Middle frontal gyrus (tissue), 1 donor: Measurements from ENCODE around the gene PFDN1.

Experiments
- DNase-seq: peaks from one replicate; pipeline ENCODE4 v3.0.0-alpha.2; 2015; ENCODE audit warnings: low spot score; ENCODE audit errors: extremely low spot score

Gene PFDN1

DNA sequence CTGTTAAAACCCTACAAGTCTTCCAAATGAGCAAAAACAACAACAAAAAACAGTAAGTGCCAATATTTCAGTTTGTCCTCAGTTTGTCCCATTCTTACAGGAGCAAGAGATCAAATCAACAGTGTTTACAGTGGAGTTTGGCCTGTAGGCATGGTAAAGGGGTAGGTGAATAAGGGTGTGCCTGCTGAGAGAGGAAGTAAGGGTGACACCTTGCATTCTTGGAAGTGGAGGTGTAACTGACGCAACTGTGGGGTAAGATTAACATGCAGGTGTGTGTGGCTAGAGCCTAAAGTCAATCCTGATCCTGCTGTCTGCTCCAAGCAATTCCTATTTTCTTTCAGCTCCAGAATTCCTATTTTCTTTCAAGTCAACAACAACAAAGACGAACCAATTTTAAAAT lies 43.4 kb downstream of the PFDN1 start:
- no peak for DNase-seq

DNA sequence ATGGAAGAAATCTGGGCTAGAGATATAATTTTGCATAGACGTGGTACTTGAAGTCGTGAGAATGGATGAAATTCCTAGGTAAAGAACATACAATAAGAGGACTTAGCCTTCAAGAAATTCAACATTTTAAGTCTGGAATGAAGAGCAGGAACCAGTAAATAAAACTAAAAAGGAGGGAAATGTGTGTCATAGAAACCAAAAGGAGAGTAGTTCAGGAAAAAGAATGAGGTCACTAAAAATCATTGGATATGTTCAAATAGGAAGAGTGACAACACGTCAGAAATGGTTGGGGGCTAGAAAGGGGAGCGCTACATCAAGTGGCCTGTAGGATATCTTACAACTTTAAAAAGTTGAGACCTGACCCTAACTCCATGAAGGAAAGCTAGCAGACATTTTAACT lies 44.0 kb downstream of the PFDN1 start:
- no peak for DNase-seq

DNA sequence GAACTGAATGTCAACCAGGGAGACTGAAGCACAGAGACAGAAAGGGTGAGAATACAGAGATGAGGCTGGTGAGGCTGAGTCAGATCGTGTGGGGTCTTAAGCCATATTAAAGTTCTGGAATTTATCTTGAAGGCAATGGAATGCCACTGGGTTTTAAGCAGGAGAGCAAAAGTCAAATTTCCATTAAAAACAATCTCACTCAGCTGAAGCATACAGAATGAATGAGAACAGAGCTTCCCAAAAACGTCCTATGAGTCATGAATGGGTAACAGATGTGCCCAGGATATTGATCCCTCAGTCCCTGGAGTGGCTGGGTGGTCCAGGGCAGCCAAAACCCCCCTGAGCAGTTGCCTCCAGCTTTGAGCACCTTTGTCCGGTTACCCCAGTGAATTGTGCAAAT lies 44.9 kb downstream of the PFDN1 start:
- DNase-seq: no peak

DNA sequence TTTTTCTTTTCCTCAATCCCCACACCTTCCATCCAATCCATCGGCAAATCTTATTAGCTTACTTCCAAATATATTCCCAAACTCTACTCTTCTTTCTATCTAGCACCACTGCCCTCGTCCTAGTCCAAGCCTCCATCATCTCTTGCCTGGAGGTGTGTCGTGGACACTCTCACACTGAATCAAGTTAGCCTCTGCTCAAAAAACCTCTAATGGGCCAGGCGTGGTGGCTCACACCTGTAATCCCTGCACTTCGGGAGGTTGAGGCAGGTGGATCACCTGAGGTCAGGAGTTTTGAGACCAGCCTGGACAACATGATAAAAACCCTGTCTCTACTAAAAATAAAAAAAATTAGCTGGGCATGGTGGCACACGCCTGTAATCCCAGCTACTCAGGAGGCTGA lies 46.2 kb downstream of the PFDN1 start:
- DNase-seq: no peak

DNA sequence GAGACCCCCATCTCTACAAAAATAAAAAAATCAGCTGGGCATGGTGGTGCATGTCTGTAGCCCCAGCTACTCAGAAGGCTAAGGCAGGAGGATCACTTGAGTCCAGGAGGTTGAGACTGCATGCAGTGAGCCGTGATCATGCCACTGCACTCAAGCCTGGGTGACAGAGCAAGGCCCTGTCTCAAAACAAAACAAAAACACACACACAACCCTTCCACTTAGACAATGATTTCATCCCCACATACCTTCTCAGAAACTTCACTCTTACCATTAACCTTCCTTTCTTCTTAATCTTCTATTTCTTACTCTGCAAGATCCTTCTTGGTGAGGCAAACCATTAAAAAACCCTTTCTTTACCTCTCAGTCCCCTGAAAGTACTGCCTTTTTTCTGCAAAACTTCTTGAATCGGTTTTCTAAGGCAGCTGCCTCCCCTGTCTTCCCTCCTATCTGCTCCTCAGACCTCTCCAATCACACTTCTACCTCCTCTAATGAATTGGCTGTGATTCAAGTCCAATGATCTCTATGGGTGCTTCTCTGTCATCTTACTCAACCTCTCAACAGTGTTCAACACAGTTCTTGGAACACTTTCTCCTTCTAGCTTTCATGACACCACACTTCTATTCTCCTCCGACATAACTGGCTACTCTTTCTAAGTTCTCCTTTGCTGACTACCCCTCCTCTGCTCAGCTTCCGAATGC lies 47.3 kb downstream of the PFDN1 start:
- no peak for DNase-seq

DNA sequence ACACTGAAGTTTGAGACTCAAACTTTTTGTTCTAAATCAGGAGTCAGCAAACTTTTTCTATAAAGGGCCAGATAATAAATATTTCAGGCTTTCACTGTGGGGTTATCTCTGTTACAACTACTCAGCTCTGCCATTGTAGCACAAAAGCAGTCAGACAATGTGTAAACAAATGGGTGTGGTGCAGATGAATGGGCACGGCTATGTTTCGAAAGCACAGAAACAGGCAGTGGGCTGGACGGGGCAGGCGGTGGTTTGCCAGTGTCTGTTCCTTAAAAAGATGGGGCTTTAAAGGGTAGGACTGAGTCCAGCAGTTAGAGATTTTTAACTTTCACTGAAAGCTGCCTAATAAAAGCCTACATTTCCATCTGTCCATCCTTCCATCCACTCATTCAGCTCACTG lies 48.9 kb downstream of the PFDN1 start:
- no peak for DNase-seq

DNA sequence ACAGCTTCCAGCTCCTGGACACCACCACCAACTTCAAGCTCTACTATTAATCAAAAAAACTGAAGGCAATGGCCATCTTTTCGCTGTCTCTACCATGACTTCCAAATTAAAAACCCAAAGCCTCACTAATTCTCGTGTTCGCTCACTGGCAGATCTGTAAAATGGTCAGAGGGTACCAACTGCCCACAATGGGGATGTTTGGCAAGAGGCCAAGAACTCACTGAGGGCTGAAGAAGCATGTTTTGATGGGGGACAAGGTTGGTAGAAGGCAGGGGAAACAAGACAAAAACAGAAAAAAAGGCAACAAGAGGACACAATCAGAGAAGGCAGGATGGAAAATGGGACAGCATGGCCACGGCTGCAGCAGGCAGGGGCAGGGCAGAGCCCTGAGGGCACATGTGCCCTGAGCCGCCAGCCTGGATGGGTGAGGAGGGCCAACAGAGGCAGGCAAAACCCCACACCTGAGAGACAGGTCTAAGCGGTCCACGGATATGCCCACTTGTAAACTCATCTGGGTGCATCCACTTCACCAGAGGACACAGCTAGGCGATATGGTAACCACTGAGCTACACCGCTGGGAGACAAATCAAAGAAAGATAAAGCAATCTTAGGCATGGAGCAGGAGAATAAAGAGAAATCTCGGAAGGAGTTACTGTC lies 50.3 kb downstream of the PFDN1 start:
- no peak for DNase-seq

DNA sequence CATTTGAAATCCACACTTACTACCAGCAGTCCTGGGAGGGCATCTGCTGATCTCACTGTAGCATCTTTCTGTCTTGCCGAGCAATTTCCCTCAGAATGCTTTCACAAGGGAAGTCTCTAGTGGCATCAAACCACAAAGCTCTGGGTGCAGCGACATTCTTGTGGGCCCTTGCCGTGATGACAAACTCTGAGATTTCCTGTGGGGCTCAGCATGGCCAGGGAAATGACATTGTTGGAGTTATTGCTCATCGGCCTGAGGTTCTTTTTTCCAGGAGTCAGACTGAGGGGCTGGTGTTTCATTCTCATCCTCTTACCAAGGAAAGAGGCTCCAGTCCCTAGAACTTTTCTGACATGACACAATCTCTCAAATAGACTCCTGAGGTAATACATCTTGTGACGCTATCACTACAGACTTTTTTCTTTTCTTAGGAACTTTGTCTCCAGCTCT lies 51.4 kb downstream of the PFDN1 start:
- no peak for DNase-seq

DNA sequence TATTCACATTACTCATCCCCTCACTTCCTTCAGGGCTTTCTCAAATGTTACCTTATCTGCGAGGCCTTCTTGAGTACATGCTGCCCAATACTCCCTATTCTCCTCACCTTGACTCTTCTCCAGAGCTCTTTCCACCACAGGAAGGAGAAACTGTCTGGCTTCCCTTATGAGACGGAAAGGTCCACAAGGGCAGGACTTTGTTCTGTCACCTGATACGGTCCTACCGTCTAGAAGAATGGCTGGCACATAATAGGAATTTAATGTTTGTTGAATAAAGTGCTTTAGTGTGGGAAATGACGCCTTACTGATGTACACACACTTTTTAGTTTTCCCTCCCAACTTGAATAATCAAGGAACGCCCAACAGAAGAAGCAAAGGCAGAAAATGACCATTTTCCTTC lies 52.5 kb downstream of the PFDN1 start:
- DNase-seq: no peak

DNA sequence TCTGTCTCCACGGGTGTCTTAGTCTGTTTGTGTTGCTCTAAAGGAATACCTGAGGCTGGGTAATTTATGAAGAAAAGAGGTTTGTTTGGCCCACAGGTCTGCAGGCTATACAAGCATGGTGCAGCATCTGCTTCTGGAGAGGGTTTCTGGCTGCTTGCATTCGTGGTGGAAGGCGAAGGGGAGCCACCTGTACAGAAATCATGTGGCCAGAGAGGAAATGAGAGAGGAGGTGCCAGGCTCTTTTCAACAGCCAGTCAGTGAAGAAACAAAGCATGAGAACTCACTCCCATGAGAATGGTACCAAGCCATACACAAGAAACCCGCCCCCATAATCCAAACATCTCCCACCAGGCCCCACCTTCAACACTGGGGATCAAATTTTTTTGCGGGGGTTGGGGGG lies 53.4 kb downstream of the PFDN1 start:
- no peak for DNase-seq

DNA sequence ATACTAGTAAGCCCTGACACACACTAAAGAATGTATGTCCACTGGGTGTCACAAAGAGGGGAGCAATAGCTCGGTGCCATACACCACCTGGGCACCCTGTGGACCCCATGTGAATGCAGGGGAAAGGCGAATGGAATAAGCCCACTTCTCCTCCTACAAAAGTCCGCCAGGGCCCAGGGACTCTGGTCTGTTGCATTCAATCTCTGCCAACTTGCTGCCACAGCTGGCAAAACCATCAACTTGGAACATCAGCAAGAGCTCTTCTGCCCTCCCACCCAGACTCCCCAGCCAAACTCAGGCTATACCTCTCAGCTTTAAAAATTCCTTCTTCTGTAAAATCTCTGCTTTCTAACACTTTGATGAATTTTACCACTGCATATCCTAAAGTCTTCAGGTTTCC lies 54.5 kb downstream of the PFDN1 start:
- DNase-seq: no peak

DNA sequence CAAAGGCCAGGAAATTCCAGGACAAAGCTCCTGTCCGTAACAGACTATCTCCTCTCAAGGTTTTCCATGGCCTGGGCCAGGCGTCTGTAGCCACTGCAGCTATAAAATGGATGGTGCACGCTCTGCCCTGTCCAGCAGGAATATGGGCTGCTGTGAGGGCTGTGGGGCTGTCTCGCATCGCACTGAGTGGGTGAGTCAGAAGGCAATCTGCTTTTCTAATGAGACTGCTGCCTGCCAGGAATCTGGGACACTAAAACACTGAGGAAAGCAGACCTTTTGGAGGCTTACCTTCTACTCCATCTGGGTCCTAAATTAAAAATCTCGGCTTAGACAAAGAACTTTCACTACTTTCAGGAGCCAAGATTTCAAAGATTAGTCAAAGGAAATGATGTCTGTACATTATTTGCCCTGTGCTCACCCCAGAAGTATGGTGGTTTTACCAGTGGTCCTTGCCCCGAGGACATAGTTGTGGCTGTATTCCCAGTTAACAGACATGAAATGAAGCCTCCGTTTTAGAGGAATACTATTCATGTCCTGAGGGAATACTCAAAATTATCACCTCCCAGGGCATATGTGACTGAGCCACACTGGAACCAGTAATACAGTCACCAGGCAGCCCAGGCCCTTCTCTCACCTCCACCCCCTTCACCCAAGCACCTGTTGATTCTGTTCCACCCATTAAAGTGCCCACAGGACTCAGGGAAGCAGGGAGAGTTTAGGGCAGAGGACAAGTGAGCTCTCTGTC lies 56.4 kb downstream of the PFDN1 start:
- peak; percentile 25 for DNase-seq

DNA sequence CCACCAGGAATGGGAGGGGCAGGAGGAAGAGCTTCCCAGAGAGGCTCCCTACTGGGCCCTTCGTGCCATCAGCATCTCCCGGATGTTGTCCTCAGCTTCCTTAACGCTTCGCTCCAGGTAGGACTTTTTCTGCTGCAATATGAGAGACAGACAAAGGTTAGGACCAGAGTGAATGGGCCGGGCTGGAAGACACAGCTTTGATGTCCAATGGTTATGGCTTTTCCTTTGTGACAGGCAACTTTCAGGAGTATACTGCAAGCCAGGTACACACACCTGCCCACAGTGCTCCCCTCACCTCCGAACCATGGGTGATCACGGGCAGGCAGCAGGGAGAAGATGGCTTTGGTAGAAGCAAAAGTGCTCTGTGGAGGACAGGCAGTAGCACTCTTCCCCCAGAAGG lies 57.0 kb downstream of the PFDN1 start:
- no peak for DNase-seq

DNA sequence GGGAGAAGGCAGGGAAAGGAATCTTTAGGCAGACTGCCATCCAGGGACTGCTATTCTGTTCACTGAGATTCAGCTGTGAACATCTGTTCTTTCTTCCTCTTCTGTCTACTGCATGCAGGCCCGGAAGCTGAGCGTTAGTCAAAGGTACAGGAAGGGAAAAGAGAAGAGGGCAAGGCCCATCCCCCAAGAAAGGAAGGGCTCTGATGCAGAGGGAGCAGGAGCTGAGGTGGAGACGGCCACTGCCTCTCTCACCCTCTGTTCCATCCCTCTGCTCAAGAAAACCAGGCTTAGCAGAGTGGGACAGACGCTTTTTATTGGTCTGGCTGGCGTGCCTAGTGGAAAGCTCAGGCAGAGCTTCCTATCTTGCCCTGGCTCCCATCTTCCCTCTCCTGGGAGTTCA lies 57.6 kb downstream of the PFDN1 start:
- no peak for DNase-seq

DNA sequence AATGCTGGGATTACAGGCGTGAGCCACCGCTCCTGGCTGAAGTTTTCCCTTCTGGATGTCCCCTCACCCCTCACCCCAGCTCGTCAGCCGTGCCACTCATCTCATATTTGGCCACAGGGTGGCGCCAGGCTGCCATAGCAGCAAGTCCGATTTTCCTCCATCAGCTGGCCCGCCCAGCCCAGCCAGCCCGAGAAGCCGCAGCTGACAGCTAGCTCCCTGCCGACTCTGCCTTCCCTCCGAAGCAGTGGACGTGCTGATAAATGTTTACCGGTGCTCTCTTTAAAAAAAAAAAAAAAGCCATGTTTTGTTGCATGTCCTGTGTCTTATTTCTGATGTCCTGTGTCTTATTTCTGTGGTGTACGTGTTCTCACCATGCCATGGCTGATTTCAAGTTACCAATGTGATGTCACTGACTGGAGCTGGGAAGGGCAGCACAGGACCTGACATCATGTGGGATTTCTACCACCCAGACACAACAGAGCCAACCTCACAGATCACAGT lies 58.3 kb downstream of the PFDN1 start:
- peak; percentile 86 for DNase-seq

DNA sequence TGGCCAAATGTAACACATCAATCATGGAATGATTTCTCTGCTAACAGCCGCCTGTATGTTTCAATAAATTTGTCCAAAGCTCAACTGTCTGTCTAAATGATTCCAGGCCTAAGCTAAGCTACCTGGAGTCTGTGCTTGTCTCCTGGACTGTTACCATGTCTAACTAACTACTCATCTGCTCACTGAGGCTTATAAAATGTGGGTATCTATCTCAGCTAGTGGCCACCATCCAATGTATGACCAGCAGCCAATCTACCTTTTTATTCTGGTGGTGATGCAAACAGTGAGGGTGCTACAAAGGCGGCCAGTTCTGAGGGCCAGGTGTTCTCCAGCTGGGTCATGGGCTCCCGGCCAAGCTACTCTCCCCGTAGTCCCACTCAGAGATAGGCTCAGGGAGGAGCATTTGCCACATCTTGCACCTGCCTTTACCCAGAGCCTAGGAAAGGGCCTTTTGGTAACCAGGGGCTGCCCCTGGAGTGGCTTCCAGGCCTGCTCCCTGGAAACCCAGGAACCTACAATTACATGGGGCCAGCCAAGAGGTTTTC lies 59.1 kb downstream of the PFDN1 start:
- no peak for DNase-seq

DNA sequence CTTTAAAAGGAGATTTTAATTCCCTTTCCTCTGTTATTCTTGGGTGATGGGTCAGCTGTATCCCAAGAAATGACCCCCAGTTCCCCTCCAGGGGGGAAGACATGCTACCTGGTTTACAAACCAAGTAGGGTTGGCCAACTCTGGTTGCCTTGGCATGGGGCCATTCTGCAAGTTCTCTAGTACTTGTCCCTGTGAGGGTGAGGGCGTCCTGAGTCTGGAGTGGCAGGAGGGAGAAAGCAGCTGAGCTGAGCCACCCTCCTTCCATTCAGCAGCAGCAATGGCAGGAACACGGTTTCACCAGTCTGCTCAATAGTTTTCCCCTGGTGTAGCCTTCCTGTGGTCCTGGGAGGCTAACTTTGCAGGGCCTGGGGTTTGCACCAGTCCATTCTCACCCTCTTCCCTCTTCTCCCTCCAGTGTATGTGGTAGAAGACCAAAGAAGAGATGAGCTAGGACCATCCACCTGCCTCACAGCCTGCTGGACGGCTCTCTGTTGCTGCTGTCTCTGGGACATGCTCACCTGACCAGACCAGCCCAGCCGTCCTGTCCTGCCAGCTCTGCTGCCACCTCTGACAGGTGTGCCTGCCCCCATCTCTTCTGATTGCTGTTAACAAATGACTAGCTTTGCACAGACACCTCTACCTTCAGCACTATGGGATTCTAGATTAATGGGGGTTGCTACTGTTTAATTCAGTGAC lies 59.9 kb downstream of the PFDN1 start:
- DNase-seq: no peak

DNA sequence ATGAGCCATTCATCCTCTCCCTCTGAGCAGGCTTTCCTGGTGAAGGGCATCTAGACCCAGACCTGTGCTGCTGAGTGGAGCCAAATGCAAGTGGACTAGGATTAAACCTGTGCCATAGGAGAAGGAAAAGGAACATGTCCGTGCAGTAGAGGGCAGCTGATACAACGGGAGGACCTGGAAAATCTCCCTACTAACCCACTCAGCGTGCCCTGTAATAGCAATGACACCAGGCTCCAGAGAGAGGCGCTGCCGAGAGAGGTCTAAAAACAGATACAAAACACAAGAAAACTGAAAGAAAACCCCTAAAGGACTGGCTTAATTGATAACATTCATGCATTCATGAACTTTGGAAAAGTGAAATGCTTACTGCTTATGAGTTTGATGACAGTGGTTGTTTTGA lies 60.8 kb downstream of the PFDN1 start:
- DNase-seq: no peak

DNA sequence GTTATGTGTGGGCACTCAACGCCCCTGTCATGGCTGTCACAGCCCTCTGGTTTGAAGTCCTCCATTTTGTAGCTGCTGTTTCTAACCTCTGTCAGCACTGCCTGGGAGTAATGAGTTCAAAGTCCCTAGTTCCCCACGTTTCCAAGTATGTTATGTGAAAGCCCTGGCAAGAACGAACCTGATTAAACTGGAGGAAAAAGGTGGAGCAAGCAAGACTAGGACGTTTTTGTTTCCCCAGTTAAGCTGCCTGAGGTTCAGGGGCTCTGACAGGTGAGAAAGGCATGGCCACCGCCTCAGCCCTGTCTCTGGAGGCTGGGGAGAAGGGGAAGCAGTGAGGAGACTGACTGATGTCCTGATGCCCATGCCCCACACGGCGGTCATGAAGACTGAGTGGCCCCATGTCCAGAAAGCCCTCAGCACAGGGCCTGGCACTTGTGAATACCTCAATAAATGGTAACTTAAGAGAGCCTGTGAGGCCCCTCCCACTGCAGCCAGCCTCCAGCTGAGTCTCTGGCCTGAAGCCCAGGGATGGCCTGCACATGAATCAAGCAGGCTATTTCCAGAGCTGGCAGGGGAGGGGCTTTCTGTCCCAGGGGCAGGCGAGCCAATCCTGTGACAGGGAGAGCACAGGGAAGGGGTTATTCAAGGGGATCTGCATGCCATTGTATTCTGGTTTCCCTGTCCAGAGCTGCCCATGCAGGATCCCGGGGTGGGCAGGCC lies 61.8 kb downstream of the PFDN1 start:
- peak; percentile 80 for DNase-seq

DNA sequence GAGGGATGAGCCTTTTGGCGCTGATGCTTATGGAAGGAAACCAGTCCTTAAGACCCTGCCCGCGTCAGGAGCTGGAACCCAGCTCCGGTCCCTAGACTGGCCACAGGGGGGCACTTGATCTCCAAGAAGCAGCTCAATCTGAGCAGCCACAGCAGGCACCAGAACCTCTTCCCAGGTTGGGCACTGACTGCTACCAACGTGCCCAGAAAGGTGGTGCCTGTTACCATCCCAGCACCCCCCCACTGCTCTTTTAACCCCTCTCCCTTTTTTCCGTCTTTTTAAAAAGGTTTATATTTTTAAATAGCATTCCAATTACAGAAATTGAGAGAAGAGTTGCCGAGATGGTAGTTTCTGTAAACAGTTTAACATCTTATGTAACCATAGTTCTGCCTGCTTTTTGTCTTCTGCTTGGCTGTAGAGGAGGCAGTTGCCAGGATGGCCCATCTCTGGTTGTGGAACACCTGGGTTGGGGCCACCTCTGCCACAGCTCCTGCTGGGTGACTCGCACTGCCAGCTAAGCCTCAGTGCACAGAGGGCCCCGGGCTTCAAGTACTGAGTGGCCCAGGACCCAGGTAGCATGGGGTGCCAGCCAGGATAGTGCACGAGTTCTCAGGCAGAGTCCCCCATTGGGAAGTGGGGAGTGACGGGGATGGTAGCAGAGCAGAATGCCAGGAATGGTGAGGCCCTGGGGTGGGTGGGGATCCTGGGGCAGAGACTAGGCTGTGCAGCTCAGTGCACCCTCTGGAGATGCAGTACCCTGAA lies 62.8 kb downstream of the PFDN1 start:
- DNase-seq: peak; percentile 42
